ENCODE measurements around the gene SLC16A3. TPM values are rescaled to one million over a fixed set of nuclear protein-coding genes. Genes with fewer than 3 reads are reported as not detected.
A peak's percentile ranks its signal among the peaks of the same experiment; 100 is the strongest.

SLC16A3 gene
- total and polyA plus RNA-seq, 9 of the 15 experiments (the other 6 are each of a cell fraction or from before 2014, with no cell fraction given), result 0.11 to 5.4 (median 1.2) TPM; not detected in 2

GRCh38 chr17:82236142-82236971 lies 7.5 kb downstream of the SLC16A3 start (continued):
- TF ChIP-seq, protein P1, sequence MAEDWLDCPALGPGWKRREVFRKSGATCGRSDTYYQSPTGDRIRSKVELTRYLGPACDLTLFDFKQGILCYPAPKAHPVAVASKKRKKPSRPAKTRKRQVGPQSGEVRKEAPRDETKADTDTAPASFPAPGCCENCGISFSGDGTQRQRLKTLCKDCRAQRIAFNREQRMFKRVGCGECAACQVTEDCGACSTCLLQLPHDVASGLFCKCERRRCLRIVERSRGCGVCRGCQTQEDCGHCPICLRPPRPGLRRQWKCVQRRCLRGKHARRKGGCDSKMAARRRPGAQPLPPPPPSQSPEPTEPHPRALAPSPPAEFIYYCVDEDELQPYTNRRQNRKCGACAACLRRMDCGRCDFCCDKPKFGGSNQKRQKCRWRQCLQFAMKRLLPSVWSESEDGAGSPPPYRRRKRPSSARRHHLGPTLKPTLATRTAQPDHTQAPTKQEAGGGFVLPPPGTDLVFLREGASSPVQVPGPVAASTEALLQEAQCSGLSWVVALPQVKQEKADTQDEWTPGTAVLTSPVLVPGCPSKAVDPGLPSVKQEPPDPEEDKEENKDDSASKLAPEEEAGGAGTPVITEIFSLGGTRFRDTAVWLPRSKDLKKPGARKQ (CRISPR knock-in tag; IDR thresholded peaks at IDR 0.05), result no peak
- TF ChIP-seq DACH1 (IDR thresholded peaks at IDR 0.05; ENCODE audit: partially characterized antibody) (peak; percentile 11), PHB (CRISPR knock-in tag; IDR thresholded peaks at IDR 0.05) (no peak), EZH2 (IDR thresholded peaks at IDR 0.05; ENCODE audit: borderline replicate concordance, low read depth, low read length) (no peak), HDAC6 (IDR thresholded peaks at IDR 0.05; ENCODE audit: low read depth, low read length) (no peak), MAZ (CRISPR knock-in tag; conservative IDR thresholded peaks at IDR 0.05 in 1 of 2, IDR thresholded peaks at IDR 0.05 in 1 of 2) (peak; percentile 67 to 85), TBL1XR1 (IDR thresholded peaks at IDR 0.05; ENCODE audit: low read length in 2 of 2) (no peak), PRDM10 (IDR thresholded peaks at IDR 0.05; ENCODE audit: partially characterized antibody) (no peak), CBFB (CRISPR knock-in tag; IDR thresholded peaks at IDR 0.05) (no peak), NFE2L1 (tag; IDR thresholded peaks at IDR 0.05; ENCODE audit: borderline replicate concordance, low read depth) (no peak), LEF1 (IDR thresholded peaks at IDR 0.05) (no peak), GMEB1 (CRISPR knock-in tag; IDR thresholded peaks at IDR 0.05) (no peak), YBX1 (IDR thresholded peaks at IDR 0.05) (no peak), YY1 (IDR thresholded peaks at IDR 0.05; ENCODE audit: borderline replicate concordance in 1 of 3, control insufficient read depth in 1 of 3, extremely low read depth in 1 of 3, insufficient read depth in 3 of 3, insufficient read length in 1 of 3, insufficient replicate concordance in 2 of 3, low read depth in 1 of 3, low read length in 2 of 3) (peak in 1 of 3 experiments; percentile 15), CXXC5 (CRISPR knock-in tag; IDR thresholded peaks at IDR 0.05) (peak; percentile 12; the same call in 1 of the 2 replicates)
- TF ChIP-seq, protein P2, sequence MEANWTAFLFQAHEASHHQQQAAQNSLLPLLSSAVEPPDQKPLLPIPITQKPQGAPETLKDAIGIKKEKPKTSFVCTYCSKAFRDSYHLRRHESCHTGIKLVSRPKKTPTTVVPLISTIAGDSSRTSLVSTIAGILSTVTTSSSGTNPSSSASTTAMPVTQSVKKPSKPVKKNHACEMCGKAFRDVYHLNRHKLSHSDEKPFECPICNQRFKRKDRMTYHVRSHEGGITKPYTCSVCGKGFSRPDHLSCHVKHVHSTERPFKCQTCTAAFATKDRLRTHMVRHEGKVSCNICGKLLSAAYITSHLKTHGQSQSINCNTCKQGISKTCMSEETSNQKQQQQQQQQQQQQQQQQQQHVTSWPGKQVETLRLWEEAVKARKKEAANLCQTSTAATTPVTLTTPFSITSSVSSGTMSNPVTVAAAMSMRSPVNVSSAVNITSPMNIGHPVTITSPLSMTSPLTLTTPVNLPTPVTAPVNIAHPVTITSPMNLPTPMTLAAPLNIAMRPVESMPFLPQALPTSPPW (CRISPR knock-in tag; IDR thresholded peaks at IDR 0.05), result peak; percentile 82
